Thoracic aorta (tissue), 2 donors: ENCODE measurements around the gene NFIC. TPM values are rescaled to one million over a fixed set of nuclear protein-coding genes. Genes with fewer than 3 reads are reported as not detected.

ENCODE experiments used
- ATAC-seq: fragments of 150-250 bp; one replicate; pipeline ENCODE4 v1.8.0; 2017; ENCODE audit warnings: low read depth; ENCODE audit not compliant: insufficient number of reproducible peaks, low FRiP score
- DNase-seq: peaks from one replicate; pipeline ENCODE4 v3.0.0-alpha.2; 2020; ENCODE audit warnings: low spot score
- H3K27ac ChIP-seq, 2 donors: fragments of 200-600 bp; sonication (generic); 1 replicate in 1 of 2; 2 replicates in 1 of 2; pipeline ENCODE4 v1.5.1; 2016; ENCODE audit warnings: mild to moderate bottlenecking in 2 of 2, moderate library complexity in 2 of 2
- H3K27me3 ChIP-seq: fragments of 200-600 bp; sonication (generic); replicated peaks from 2 replicates; pipeline ENCODE4 v1.6.0; 2016; ENCODE audit warnings: mild to moderate bottlenecking; ENCODE audit not compliant: insufficient read depth
- H3K36me3 ChIP-seq: fragments of 200-600 bp; sonication (generic); one replicate; pipeline ENCODE4 v1.5.1; 2016
- H3K4me1 ChIP-seq, 2 donors: fragments of 200-600 bp; sonication (generic); 1 replicate in 1 of 2; 2 replicates in 1 of 2; pipeline versions ENCODE4 v1.5.1 to v1.6.0; 2016; ENCODE audit warnings: low read depth in 2 of 2, mild to moderate bottlenecking in 1 of 2; ENCODE audit not compliant: control insufficient read depth in 1 of 2
- H3K4me3 ChIP-seq: fragments of 200-600 bp; sonication (generic); 2 replicates; pipeline ENCODE4 v1.5.1; 2016; ENCODE audit warnings: mild to moderate bottlenecking
- H3K9me3 ChIP-seq: fragments of 200-600 bp; sonication (generic); 2 replicates; pipeline ENCODE4 v1.5.1; 2016
- CTCF ChIP-seq: fragments of 200-600 bp; sonication (generic); IDR thresholded peaks from one replicate; pipeline ENCODE4 v1.5.1; 2019; ENCODE audit warnings: antibody characterized with exemption
- total RNA-seq, 2 donors: library from RNA; depleted of rRNA; stranded (reverse); fragments of >200 nt; gene quantifications; one replicate each; pipeline versions ENCODE4 v1.1.0 to v1.2.3, GENCODE V29; 2016

NFIC gene
- total RNA-seq, 2 donors from 2014 or later: 178 to 203 TPM

- H3K27me3 ChIP-seq: no peaks in the 10 kb centered on the region
- DNase-seq (no peak), ATAC-seq (no peak)
- H3K4me1 ChIP-seq: peaks cover 0 to 5% of the 10 kb centered on the region in 2 donors
- H3K27ac ChIP-seq: no peak overlapping the region
- H3K9me3 ChIP-seq: no peaks in the 10 kb centered on the region
- no peaks in the 10 kb centered on the region for H3K36me3 ChIP-seq
- TF ChIP-seq CTCF: no peak
- no peak overlapping the region for H3K4me3 ChIP-seq
Observed at GRCh38 chr19:3477506-3477905, 111.1 kb downstream of the NFIC start.

GRCh38 chr19:3477951-3478350, 111.6 kb downstream of the NFIC start:
- DNase-seq (no peak), ATAC-seq (no peak)
- Histone ChIP-seq H3K27me3 (no peaks in the 10 kb centered on the region), H3K4me3 (no peak overlapping the region), H3K27ac (no peak overlapping the region), H3K9me3 (no peaks in the 10 kb centered on the region), H3K36me3 (no peaks in the 10 kb centered on the region), H3K4me1 (peaks cover 0 to under 1% of the 10 kb centered on the region in 2 donors)
- no peak for TF ChIP-seq CTCF

DNA sequence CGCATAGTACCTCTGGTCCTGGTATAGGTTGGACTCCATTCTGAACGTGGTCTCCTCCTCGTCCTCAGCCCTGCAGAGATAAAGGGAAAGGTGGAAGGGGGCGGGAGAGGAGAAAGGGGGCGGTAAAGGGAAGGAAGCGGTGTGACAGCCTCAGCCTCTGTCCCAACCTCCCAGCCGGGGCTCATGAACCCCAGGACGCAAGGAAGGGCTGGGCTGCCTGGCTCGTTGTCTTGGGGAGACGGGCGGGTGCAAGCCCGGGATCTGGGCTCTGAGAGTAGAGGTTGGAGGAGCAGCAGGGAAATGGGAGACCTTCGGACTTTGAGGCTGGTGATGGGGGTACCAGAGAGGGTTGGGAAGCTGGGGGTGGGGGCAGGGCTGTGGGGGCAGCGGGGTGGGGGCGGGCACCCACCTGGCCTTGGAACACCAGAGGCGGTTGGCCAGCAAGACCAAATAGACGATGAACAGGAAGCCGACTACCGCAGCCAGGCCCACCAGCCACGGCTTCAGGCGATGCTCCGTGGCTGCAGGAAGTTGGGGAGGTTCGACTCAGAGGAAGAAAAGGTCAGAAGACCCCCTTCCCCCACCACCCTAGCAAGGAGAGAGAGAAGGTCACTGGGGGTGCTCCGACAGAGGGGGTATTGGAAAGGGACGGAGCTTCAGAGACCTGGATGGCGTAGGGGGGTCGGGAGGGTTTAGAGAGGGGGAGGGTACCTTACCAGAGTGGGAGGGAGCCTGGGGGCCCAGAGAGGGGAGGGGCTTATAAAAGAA, 112.2 kb downstream of the NFIC start:
- no peaks in the 10 kb centered on the region for H3K9me3 ChIP-seq
- no peak for TF ChIP-seq CTCF
- H3K4me1 ChIP-seq: no peaks in the 10 kb centered on the region
- H3K27ac ChIP-seq: no peak overlapping the region
- ATAC-seq (no peak), DNase-seq (no peak)
- H3K27me3 ChIP-seq: no peaks in the 10 kb centered on the region
- H3K4me3 ChIP-seq: no peak overlapping the region
- H3K36me3 ChIP-seq: no peaks in the 10 kb centered on the region

DNA sequence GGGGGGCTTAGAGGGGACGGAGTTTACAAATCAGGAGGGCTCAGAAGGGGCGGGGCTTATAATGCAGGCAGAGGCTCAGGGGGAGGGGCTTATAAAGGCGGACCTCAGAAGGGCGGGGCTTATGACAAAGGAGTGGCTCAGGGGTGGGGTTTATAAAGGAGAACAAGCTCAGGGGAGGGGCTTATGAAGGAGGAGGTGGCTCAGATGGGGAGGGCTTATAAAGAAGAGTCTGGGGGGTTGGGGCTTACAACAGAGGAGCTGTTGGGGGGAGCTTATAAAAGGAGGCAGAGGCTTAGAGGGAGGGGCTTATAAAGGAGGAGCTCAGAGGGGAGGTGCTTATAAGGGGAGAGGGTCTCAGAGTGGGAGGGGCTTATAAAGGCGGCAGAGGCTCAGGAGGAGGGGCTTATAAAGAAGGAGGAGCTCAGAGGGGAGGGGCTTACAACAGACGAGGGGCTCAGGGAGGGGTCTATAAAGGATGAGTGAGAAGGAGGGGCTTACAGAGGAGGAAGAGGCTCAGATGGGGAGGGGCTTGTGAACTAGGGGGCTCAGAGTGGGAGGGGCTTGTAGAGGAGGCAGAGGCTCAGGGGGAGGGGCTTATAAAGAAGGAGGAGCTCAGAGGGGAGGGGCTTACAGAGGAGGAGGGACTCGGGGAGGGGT, 112.9 kb downstream of the NFIC start:
- no peak for DNase-seq
- Histone ChIP-seq H3K27me3 (no peaks in the 10 kb centered on the region), H3K4me3 (no peak overlapping the region), H3K27ac (no peak overlapping the region), H3K9me3 (no peaks in the 10 kb centered on the region), H3K36me3 (no peaks in the 10 kb centered on the region), H3K4me1 (no peaks in the 10 kb centered on the region)
- no peak for ATAC-seq
- TF ChIP-seq CTCF: no peak

GRCh38 chr19:3479834-3480215, 113.4 kb downstream of the NFIC start:
- no peak overlapping the region for H3K4me3 ChIP-seq
- no peaks in the 10 kb centered on the region for H3K9me3 ChIP-seq
- H3K4me1 ChIP-seq: no peaks in the 10 kb centered on the region
- no peaks in the 10 kb centered on the region for H3K27me3 ChIP-seq
- H3K27ac ChIP-seq: no peak overlapping the region
- TF ChIP-seq CTCF: no peak
- DNase-seq (no peak), ATAC-seq (no peak)
- H3K36me3 ChIP-seq: no peaks in the 10 kb centered on the region
